GM21526 (cell line): Measurements from ENCODE around the gene HIVEP1.

ENCODE experiments used
- ATAC-seq: cut with Tn5 transposase; IDR thresholded peaks from one replicate; pipeline ENCODE4 v1.9.1; 2021; ENCODE audit warnings: moderate library complexity; ENCODE audit not compliant: unreplicated experiment, low FRiP score

HIVEP1 gene

GRCh38 chr6:12012038-12012557, at the start of gene HIVEP1:
HIVEP1 (plus strand) TSS chr6:12012312; CDS start chr6:12015629, 3,317 bp downstream.
- peak; percentile 2 for ATAC-seq

- no peak for ATAC-seq
Observed at GRCh38 chr6:11963756-11964500, 48.2 kb upstream of the HIVEP1 start.

GRCh38 chr6:11964729-11965335, 47.3 kb upstream of the HIVEP1 start:
- no peak for ATAC-seq

GRCh38 chr6:11965499-11965898, 46.6 kb upstream of the HIVEP1 start:
- no peak for ATAC-seq

GRCh38 chr6:11968241-11968806, 43.8 kb upstream of the HIVEP1 start:
- no peak for ATAC-seq

GRCh38 chr6:11969092-11969491, 43.0 kb upstream of the HIVEP1 start:
- no peak for ATAC-seq

GRCh38 chr6:11970114-11970513, 42.0 kb upstream of the HIVEP1 start:
- no peak for ATAC-seq

- no peak for ATAC-seq
Observed at GRCh38 chr6:11971154-11971553, 41.0 kb upstream of the HIVEP1 start.

- ATAC-seq, result no peak
Observed at GRCh38 chr6:11972270-11972669, 39.8 kb upstream of the HIVEP1 start.

GRCh38 chr6:11972806-11973205, 39.3 kb upstream of the HIVEP1 start:
- no peak for ATAC-seq

GRCh38 chr6:11973238-11973637, 38.9 kb upstream of the HIVEP1 start:
- no peak for ATAC-seq

GRCh38 chr6:11974089-11974488, 38.0 kb upstream of the HIVEP1 start:
- ATAC-seq, result no peak

GRCh38 chr6:11975353-11975977, 36.6 kb upstream of the HIVEP1 start:
- ATAC-seq, result peak; percentile 80

GRCh38 chr6:11976489-11976888, 35.6 kb upstream of the HIVEP1 start:
- ATAC-seq, result no peak

- ATAC-seq, result no peak
Observed at GRCh38 chr6:11977193-11977592, 34.9 kb upstream of the HIVEP1 start.

GRCh38 chr6:11977738-11978137, 34.4 kb upstream of the HIVEP1 start:
- ATAC-seq, result no peak

GRCh38 chr6:11978169-11978987, 33.7 kb upstream of the HIVEP1 start:
- no peak for ATAC-seq

- ATAC-seq, result no peak
Observed at GRCh38 chr6:11979866-11980265, 32.2 kb upstream of the HIVEP1 start.

- ATAC-seq, result no peak
Observed at GRCh38 chr6:11983306-11983705, 28.8 kb upstream of the HIVEP1 start.

- ATAC-seq, result no peak
Observed at GRCh38 chr6:11987386-11987785, 24.7 kb upstream of the HIVEP1 start.
